Fibroblast of skin of abdomen (primary cell): Measurements from ENCODE around the gene ADAMTS8.
"Not testable (repeated sequence)": the region's sequence is repeated elsewhere in the genome, so short reads cannot be mapped to it uniquely, and the experiment has no call there.

Source experiments
- DNase-seq: peaks from one replicate; pipeline ENCODE4 v3.0.0-alpha.2; 2013

Gene ADAMTS8

GRCh38 chr11:130459521-130459920 lies 31.1 kb upstream of the ADAMTS8 start:
- DNase-seq = no peak

DNA sequence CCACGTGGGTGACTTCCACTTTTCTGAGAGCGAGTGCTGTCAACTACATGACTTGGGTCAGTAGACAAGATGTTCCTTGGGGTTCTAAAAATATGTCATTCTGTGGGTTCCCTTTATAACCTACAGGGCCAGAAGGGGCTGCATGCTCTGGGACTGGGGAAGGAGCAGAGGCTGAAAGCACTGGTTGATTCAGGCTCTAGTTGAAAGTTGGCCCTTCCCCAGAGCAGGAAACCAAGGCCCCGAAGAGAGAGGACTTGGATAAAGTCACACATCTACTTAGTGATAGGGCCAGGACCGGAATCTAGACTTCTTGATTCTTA lies 30.0 kb upstream of the ADAMTS8 start:
- DNase-seq = no peak

DNA sequence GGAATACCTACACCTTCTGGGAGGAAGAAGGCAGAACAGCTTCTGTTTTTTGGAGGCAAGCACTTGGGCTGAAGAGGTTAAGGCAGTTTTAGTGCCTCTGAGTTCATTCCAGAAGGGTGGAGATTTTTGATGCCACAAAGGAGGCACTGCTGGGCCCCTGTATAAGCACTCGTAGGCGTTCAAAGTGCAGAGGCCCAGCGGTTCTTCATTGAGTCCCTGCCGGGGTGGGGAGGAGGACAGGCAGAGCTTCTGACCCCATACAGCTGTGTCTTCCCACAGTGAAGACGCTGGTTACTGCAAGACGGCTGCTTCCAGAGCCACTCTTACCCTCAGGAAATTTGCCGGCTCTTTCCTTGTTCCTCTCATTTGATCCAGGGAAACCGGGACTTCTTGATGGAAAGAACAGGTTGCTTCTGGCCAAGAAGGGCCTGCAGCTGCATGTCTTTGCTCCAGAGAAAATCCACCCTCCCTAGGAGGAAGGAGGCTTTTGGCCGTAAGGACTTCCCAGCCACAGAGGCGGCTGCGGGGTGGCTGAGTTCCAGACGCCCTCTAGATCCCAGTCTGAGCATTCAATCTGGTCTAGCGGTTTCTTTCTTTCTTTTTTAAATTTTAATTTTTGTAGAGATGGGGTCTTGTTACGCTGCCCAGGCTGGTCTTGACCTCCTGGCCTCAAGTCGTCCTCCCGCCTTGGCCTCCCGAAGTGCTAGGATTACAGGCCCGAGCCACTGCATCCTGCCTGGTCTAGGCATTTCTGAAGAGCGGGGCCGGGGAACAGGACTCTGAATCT lies 29.4 kb upstream of the ADAMTS8 start:
- DNase-seq = no peak

DNA sequence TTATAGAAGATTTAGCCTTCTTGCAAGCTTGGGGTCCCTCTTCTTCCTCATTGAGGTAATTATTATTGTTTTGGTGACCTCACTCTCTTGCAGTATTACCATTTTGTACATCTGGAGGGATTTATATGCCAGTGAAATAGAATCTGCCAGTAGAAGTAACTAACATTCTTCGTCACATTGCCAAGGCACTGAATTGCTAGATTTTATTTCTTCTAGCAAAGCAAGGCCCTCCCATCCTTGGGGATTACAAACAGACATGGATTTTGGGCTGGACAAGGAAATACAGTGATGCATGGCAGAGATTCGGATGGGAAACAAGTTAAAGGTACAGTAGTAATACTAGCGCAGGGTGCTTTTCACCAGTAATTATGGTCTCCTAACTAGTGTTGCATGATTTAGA lies 27.9 kb upstream of the ADAMTS8 start:
- no peak for DNase-seq

DNA sequence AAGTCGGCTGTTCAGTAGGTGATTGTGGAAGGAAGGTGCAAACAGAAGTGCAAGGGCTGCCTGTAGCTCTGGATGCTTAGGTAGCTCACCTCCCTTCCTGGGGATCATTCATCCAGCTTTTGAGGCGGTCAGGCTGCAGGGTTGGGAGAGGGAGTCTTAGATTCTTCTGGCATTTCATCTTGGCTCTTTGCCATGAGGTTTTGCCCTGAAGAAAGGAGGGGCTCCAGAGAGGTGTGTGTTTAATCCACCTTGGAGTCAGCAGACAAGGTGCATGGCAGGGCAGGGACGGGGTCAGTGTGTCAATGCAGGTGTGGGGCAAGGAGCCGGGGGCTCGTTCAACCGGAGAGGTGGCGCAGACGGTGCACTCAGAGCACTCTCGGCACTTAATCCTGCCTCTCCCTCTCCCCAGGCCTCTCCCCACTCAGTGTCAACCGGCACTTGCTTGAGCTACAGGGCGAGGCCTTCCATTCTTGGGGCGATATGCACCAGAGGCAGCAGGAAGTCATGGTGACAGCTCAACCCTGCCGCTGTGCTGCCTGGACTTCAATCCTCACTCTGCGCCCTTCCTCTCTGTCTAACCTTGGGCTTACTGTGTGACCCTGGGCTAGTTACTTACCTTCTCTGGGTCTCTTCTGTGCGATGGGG lies 27.2 kb upstream of the ADAMTS8 start:
- DNase-seq = no peak

- no peak for DNase-seq
These were observed 26.3 kb upstream of the ADAMTS8 start for GRCh38 chr11:130454491-130455252.

DNA sequence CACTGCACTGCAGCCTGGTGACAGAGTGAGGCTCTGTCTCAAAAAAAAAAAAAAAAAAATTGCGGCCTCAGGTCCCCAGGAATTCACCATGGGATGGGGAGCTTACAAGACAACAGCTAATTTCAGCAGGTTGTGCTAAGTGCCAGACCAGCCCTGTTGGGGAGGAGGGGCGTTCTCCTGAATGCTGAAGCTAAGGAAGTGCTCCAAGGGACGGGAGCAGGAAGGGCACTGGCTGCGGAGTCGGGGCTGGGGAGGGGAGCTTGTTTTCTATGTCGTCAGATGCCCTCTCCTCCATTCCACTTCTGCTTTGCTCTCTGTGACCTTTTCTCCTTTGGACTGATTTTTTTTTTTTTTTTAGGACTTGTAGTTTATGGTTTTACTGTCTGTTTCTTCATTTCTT lies 24.5 kb upstream of the ADAMTS8 start:
- DNase-seq = no peak

GRCh38 chr11:130452176-130452575 lies 23.8 kb upstream of the ADAMTS8 start:
- DNase-seq = no peak

GRCh38 chr11:130451231-130452019 lies 23.0 kb upstream of the ADAMTS8 start:
- DNase-seq = no peak

DNA sequence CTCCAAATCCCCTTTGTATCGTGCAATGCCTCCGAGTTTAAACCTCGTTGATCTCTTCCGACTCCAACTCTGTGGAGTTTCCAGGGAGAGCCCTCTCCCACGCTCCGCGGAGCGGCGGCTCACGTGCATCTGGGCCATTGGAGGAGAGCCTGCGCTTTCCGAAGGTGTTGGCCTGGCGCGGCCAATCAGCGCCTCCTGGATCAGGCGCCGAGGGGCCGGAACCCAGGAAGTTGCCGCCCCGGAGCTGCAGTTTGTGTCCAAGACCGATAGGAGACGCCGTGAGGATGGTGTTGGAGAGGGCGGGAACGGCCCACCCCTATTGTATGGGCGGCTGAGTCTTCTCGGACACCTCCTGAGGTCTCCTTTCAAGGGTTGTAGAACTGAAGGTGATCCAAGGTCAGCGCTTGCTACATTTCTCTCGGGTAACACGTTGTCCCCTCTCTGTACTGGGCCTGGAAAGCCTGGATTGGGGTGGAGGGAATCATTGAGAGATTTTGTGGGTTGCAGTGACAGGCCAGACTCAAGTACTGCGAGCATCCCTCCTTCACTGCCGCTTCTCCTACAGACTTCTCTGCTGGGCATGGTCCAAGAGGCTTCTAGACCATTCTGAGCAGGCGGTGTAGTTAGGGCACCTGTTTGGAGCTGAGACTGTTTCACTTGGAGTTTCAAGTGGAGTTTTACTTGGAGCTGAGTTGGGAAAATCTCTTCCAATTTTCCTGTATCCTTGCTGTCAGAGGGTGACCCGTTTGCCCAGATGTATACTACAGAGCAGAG lies 21.8 kb upstream of the ADAMTS8 start:
- peak; percentile 67 for DNase-seq

- DNase-seq = no peak
These were observed 21.0 kb upstream of the ADAMTS8 start for GRCh38 chr11:130449310-130449990.

DNA sequence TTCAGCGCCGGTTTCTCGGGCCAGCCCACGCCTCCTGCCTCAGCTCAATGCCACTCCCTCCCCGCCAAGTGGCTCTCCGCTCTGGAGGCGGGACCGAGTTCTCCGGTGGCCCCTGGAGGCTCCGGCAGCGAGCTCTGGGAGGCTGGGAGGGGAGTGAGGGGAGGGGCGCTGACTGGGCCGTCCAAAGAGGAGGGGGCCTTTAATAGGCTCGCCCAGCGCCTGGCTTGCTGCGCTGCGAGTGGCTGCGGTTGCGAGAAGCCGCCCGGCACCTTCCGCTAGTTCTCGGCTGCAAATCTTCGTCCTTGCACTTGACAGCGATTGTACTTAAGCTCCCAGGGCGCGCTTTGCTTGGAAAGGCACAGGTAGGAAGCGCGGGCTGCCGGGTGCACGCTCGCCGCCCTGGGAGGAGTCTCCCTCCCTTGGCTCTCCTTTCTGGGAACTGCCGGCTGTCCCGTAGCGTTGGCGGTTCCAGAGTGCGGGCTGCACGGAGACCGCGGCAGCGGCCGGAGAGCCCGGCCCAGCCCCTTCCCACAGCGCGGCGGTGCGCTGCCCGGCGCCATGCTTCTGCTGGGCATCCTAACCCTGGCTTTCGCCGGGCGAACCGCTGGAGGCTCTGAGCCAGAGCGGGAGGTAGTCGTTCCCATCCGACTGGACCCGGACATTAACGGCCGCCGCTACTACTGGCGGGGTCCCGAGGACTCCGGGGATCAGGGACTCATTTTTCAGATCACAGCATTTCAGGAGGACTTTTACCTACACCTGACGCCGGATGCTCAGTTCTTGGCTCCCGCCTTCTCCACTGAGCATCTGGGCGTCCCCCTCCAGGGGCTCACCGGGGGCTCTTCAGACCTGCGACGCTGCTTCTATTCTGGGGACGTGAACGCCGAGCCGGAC lies 20.3 kb upstream of the ADAMTS8 start, which contains the start of gene ADAMTS15:
TSS of gene ADAMTS15 (plus strand) at position 230 of the 894 bp plus-strand sequence. CDS start at position 559, 329 bp downstream.
- peak; percentile 81 for DNase-seq

- no peak for DNase-seq
These were observed 19.6 kb upstream of the ADAMTS8 start for GRCh38 chr11:130448039-130448415.

DNA sequence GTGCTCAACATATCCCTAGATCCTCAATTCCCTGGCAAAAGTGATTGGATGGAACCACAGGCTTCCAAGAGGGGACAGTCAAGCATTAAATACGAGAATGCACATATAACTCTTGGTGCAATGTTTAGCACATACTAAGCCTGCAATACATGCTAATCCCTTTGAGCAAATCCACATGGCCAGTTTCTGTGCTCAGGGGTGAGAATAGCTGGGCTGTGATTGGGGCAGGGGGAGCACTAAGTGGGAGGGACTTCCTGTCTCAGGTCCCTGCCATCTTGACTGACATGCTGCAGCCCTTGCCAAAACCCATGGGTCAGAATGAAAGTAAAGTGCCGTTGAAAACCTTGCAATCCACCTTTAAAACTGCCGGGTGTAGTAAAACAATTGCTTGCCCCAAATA lies 17.4 kb upstream of the ADAMTS8 start:
- DNase-seq = no peak

DNA sequence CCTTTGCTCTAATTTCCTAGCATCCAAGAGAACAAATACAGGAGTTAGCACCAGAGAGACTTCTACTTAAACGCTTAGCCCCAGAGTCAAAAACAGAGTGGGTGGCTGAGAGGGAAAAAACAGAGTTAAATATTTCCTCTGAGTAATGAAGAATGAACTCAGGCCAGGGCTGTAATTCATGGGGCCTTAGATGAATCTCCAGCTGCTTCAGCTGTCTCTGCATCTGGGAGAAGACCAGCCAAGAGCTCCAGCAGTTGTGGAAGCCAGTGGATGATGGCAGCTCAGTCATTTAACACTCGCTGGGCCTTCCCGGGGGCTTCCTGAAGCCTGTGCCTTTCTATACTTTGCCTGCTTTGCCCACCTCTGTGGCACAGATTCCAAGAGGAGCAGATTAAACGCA lies 14.3 kb upstream of the ADAMTS8 start:
- peak; percentile 74 for DNase-seq

- peak; percentile 29 for DNase-seq
These were observed 13.3 kb upstream of the ADAMTS8 start for GRCh38 chr11:130441719-130442118.

- DNase-seq = no peak
These were observed 11.5 kb upstream of the ADAMTS8 start for GRCh38 chr11:130439876-130440275.

DNA sequence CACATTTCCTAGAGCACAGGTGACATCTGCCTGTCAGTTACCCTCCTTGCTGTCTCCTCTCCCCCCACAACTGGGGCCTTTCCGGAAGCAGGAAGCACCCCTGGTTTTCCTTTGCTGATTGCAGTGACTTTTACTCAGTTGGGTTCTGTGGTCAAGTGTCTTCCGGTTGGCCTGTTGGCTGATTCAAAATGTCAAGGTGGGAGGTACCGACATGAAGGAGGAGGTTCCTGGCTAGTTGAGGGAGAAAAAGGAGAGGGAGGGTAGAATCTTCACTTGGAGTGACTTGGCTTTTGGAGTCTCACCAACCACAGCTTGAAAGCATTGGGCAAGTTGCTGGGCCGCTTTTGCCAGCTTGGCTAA lies 10.7 kb upstream of the ADAMTS8 start:
- no peak for DNase-seq

DNA sequence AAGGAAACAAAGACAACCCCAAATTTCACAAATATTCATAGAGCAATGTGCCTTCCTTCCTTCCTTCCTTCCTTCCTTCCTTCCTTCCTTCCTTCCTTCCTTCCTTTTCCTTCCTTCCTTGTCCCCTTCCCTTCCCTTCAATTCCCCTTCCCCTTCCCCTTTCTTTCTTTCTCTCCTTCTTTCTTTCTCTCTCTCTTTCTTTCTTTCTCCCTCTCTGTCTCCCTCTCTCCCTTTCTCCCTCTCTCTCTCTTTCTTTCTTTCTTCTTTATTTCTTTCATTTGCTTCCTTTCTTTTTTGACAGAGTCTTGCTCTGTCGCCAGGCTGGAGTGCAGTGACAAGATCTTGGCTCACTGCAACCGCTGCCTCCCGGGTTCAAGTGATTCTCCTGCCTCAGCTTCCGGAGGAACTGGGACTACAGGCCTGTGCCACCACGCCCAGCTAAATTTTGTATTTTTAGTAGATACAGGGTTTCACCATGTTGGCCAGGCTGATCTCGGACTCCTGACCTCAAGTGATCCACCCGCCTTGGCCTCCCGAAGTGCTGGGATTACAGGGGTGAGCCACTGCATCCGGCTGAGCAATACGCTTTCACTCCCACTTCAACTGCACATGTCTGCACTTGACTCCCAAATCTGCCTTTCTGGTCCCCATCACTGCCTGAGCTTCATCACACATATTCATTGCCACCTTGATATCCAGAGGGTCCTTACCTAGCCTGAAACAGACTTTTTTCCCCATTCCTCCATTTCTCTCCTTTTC lies 10.2 kb upstream of the ADAMTS8 start:
- DNase-seq = not testable (repeated sequence)

DNA sequence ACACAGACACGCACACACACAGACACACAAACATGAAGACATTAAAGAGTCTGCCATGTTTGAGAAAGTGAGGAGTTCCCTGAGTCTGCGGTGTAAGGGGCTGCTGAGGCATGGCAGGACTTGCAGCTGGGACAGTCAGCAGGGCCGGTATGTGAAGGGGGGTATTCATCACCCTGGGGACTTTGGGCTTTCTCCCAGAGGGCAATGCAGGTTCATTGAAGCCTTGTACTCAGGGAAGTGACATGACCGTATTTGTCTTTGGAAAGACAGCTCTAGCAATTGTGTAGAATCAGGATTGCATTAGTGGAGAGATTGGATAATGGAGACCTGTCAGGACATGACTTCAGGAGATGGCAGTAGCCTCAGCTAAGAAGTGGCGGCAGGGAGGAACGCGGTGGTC lies 9.4 kb upstream of the ADAMTS8 start:
- no peak for DNase-seq
